Spleen (tissue), 7 donors: ENCODE measurements around the gene DHRS1.

Experiments used
- CTCF ChIP-seq, 11 experiments: fragments of 200-600 bp in 7 of 11; fragments of 450-650 bp in 4 of 11; sonication (generic) in 4 of 11; IDR thresholded peaks in 8 of 11; conservative IDR thresholded peaks in 3 of 11; 1 replicate in 7 of 11; 2 replicates in 4 of 11; pipeline versions ENCODE4 v1.4.0 to v1.8.0; 2016 to 2021; ENCODE audit warnings: antibody characterized with exemption in 11 of 11, inconsistent platforms in 4 of 11, mild to moderate bottlenecking in 1 of 11
- POLR2A ChIP-seq, 3 donors: fragments of 450-650 bp; IDR thresholded peaks; one replicate each; pipeline ENCODE4 v1.5.1; 2017; ENCODE audit warnings: antibody characterized with exemption in 3 of 3, mild to moderate bottlenecking in 1 of 3
- POLR2AphosphoS5 ChIP-seq, 3 donors: sonication (generic); formaldehyde crosslinking; IDR thresholded peaks; one replicate each; pipeline ENCODE4 v1.5.1; 2017; ENCODE audit warnings: antibody characterized with exemption in 3 of 3
- donor health status: DM: no; HTN: no; CAD: no; lungs with moderate emphysema.
- donor health status: DM: no; HTN: no; CAD: no.
- donor health status: DM: no; HTN: no; CAD: no.

- TF ChIP-seq CTCF (IDR thresholded peaks at IDR 0.05 in 8 of 11, conservative IDR thresholded peaks at IDR 0.05 in 3 of 11), result no peak
- TF ChIP-seq POLR2A (IDR thresholded peaks at IDR 0.05), result no peak
- no peak for TF ChIP-seq POLR2AphosphoS5 (IDR thresholded peaks at IDR 0.05)
Observed at GRCh38 chr14:24300326-24300980, 873 bp upstream of the DHRS1 start.
